ENCODE results near the gene GRIK3.

DNA sequence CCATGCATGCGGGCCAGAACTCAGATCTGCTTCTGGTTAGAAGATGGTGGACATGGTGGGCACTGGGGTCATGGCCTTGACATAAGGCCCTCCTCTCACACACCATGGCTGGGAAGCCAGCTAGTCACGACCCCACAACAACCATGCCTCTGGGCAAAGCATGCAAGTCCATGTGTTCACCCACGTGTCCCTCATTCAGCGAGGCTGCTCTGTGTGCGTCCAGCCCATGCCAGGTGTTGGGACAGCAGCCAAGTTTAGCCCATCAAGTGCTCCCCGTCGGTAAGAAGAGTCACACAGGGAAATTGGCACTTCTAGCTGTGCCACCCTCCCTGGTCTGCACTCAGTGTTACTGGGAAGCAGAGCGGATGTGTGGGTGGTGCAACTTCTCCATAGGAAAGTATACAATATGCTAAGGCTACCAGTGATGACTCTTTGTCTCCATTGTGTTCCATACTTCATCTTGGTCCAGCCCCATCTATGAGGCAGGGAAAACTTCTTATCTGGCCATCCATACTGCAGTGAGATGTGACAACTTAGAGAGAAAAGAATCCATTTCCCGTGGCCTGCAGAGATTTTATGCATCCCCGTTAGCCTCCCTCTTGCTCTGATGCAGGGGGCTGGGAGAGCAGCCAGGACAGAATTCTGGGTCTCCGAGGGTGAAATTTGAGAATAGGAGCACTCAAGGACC is 198.0 kb downstream of the GRIK3 start:
- no peak for TF ChIP-seq ZNF384 (IDR thresholded peaks at IDR 0.05)
- TF ChIP-seq FOXM1 (IDR thresholded peaks at IDR 0.05; ENCODE audit: borderline replicate concordance): no peak

Measured in HEK293T (cell line).